Activated CD4-positive, CD25-positive, alpha-beta regulatory T cell (primary cell): Measurements from ENCODE around the gene FANCE.
"Not testable (repeated sequence)": the region's sequence is repeated elsewhere in the genome, so short reads cannot be mapped to it uniquely, and the experiment has no call there.

Experiments used
- DNase-seq, 4 experiments: peaks; one replicate each; lab custom pipeline; 2025; lab: John Stamatoyannopoulos, UW

Gene FANCE

DNA sequence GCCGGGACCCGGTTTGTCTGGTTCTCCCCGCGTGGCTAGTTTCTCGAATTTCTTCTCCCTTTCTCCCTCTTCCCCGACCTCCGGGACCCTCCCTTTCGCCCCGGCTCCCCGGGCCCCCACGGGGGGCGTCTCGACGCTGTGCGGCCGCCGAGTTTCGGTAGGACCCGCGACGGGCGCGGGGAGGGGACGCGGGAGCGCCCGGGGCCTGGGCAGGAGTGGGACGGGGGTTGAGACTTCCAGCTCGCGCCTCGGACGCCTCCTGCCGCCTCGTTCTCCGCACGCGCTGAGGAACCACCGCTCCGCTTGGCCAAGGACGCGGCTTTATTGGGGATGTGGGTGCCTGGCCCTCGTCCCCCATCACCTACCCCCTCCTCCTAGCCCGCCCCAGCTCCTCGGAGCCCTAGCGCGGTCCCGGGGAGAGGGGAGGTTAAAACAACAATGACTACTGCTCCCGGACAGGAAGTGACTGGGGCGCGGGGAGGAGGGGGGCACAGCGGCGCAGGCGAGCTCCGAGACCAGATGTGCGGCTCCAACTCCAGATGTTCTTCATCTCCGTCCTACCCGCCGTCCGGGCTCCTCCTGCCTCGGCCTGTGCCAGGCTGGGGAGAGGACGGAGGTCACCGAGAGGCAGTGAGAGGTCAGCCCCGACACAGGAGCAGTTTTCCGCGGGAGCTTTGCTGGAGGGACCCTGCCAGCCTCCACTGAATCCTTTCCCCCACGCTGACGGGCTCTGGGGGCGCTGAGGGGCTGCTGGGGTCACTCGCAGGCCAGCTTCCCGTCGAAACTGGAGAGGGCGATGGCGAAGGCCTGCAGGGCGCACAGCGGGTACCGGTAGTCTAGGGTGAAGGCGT, 45.7 kb downstream of the FANCE start:
- DNase-seq = peak; percentile 16 to 24 (median 20)

- DNase-seq = no peak
Measured at GRCh38 chr6:35498422-35499067, 46.4 kb downstream of the FANCE start.

GRCh38 chr6:35499372-35499771, 47.2 kb downstream of the FANCE start:
- DNase-seq = no peak

- no peak for DNase-seq
Measured at GRCh38 chr6:35500782-35501181, 48.6 kb downstream of the FANCE start.

GRCh38 chr6:35501784-35502183, 49.6 kb downstream of the FANCE start:
- DNase-seq = no peak

- DNase-seq = no peak
Measured at GRCh38 chr6:35503534-35503933, 51.4 kb downstream of the FANCE start.

DNA sequence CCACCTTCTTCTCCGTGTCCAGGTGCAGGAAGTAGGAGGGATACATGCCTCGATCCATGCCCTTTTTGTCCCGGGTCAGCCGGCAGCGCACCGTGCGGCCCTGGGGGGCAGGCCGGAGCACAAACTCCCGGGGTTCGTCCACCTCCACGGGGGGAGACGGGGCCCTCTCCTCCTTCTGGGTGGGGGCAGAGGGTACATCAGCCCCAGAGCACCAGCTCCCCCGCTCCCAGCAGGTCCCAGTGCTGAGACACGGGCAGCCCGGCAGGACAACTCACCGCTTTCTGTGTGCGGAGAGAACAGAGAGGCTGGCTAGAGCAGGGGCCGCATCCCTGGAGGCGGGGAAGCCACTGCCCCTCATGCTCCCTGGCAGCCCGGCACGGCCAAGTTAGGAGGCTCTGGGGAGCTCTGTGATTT, 53.9 kb downstream of the FANCE start:
- no peak for DNase-seq

GRCh38 chr6:35506536-35506935, 54.4 kb downstream of the FANCE start:
- DNase-seq = no peak

- DNase-seq = no peak
Measured at GRCh38 chr6:35507221-35507620, 55.1 kb downstream of the FANCE start.

GRCh38 chr6:35508027-35508426, 55.9 kb downstream of the FANCE start:
- no peak for DNase-seq

- DNase-seq = no peak
Measured at GRCh38 chr6:35508542-35508941, 56.4 kb downstream of the FANCE start.

DNA sequence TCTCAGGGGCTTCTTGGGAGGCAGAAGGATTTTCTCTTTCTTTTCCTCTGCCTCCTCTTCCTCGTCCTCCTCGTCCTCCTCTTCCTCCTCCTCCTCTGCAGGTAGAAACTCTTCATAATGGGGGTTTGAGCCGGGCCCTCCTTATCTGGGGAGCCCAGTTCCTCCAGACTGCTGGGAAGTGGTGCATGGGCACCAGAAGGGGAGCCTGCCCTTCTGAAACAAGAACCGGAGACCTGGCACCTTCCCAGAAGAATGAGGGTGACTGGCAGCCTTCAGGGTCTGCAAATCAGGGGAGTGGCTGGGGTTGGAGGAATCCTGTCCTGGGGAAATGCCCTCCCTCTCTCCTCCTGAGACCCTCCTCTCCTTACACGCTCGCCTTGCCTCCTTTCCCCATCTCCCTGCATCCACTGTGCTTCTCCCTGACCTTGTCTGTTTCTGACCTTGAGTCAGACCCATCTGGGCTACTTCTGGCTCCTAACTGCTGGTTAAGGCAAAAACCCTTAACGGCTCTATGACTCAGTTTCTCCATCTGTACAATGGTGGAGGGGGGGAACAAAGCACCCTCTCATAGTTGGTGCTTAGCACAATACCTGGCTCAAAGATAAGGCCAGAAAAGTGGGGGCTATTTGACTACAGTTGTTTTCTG, 58.9 kb downstream of the FANCE start:
- DNase-seq = no peak

DNA sequence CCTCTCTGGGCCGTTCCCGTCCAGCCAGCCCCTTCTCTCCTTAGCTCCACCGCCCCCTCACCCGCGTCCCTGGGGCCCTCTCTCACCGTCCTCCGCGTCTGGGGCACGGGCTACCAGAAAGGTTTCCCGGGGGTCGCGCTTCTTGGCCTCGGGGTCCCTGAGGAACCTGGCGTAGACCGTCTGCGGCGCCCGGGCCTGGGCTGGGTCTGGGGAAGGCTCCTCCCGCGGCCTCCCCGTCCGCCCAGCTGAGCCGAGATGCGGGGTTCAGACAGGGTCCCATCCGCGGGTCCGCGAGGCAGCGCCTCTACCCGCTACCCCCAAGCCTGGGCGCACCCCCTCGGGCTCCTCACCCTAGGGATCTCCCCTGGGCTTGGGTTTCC, 59.4 kb downstream of the FANCE start:
- DNase-seq = no peak

- no peak for DNase-seq
Measured at GRCh38 chr6:35512006-35512405, 59.9 kb downstream of the FANCE start.

DNA sequence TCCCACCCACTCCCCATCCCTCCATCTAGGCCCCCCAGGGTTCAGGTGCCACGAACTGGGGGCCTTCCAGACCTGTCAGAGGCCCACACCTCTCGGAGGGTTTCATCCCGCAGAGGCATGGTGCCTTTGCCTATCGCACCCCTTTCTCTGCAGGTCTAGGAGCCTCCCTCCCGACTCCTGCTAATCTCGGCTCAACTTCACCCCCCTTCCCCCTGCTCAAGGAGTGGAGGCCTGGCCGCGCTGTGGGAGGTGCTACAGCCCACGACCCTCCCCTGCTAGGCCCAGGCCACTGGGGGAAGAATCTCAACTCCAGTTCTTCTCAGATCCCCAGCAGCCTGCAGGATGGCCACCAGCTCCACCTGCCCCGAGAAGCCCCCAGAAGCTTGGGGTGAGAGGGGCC, 60.6 kb downstream of the FANCE start, which contains the start of gene TULP1:
Gene TULP1 (minus strand): TSS at position 157 of the 400 bp plus-strand sequence. CDS start 38 bp downstream, at position 119.
- DNase-seq = no peak

- no peak for DNase-seq
Measured at GRCh38 chr6:35514587-35514986, 62.4 kb downstream of the FANCE start.

DNA sequence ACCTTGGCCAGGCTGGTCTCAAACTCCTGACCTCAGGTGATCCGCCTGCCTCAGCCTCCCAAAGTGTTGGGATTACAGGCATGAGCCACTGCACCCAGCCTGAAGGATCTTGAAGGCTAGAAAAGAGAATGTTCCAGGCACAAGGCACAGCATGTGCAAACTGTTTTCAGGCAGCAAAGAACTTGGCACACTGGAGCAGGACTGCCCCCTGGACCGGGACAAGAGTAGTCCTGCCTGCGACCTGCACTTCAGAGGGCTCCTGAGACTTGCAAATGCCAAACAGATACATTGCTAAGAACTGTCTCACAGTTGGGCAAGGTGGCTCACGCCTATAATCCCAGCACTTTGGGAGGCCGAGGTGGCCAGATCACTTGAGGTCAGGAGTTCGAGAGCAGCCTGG, 63.8 kb downstream of the FANCE start:
- DNase-seq = not testable (repeated sequence)
